BJ (cell line): ENCODE measurements around the gene DAB2IP. TPM values are rescaled to one million over a fixed set of nuclear protein-coding genes. Genes with fewer than 3 reads are reported as not detected.

Experiments used
- CTCF ChIA-PET: fragments of 350-600 bp; formaldehyde crosslinking; extraction: SDS; loops from one replicate; lab custom pipeline; 2021; ENCODE audit warnings: antibody characterized with exemption, inconsistent platforms; lab: Yijun Ruan, JAX
- POLR2A ChIA-PET: fragments of 300-600 bp; sonication (Branson Sonifier 250); formaldehyde crosslinking; extraction: SDS; loops from one replicate; lab custom pipeline; 2021; ENCODE audit warnings: antibody characterized with exemption; lab: Charles Lee
- DNase-seq: peaks from one replicate; pipeline ENCODE4 v3.0.0-alpha.2; 2011; ENCODE audit warnings: low read depth
- H3K27me3 ChIP-seq: 2 replicates; pipeline ENCODE4 v1.6.0; 2011; ENCODE audit warnings: low read length; ENCODE audit not compliant: control insufficient read depth, insufficient read depth
- H3K36me3 ChIP-seq: 2 replicates; pipeline ENCODE4 v1.5.1; 2011; ENCODE audit warnings: low read length; ENCODE audit not compliant: control insufficient read depth, insufficient read depth
- H3K4me3 ChIP-seq: 2 replicates; pipeline ENCODE4 v1.5.1; 2011; ENCODE audit warnings: low read depth, mild to moderate bottlenecking, control low read depth, low read length
- polyA plus RNA-seq: library from polyadenylated mRNA; depleted of rRNA; stranded (reverse); fragments of >200 nt; gene quantifications from 2 replicates; pipeline ENCODE4 v1.2.3, GENCODE V29; 2011
- TF ChIP-seq, protein P1 (sequence below): IDR thresholded peaks from 2 replicates; pipeline ENCODE4 v1.5.1; 2011; ENCODE audit warnings: low read depth, mild to moderate bottlenecking, control low read depth, inconsistent platforms, low read length, moderate library complexity; ENCODE audit not compliant: insufficient read depth

DAB2IP gene
- polyA plus RNA-seq, 1 experiment = 38.1 TPM

DNA sequence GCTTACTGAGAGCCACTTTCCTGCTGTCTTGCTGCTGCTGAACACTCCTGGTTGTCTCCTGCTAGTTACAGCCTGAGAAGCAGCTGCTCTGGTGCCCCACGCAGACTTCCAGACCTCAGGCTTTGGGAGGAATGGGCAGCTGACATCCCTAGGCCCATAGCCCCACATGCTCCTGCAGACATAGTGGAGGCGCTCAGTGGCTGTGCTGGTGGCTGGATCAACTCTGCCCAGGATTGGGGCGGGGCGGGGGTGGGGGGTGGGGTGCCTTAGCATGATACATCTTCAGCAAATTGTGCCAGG lies 93.9 kb downstream of the DAB2IP start:
- no peak overlapping the region for H3K4me3 ChIP-seq
- ChIA-PET CTCF (interaction anchor here (0.8 to 1.1 kb wide), 3 partner anchors 25 to 151 kb away, joined by 3 read pairs; no protein-coding TSS in a partner anchor), POLR2A (no interaction called here)
- DNase-seq = no peak
- no peaks in the 10 kb centered on the region for H3K27me3 ChIP-seq
- TF ChIP-seq, protein P1, sequence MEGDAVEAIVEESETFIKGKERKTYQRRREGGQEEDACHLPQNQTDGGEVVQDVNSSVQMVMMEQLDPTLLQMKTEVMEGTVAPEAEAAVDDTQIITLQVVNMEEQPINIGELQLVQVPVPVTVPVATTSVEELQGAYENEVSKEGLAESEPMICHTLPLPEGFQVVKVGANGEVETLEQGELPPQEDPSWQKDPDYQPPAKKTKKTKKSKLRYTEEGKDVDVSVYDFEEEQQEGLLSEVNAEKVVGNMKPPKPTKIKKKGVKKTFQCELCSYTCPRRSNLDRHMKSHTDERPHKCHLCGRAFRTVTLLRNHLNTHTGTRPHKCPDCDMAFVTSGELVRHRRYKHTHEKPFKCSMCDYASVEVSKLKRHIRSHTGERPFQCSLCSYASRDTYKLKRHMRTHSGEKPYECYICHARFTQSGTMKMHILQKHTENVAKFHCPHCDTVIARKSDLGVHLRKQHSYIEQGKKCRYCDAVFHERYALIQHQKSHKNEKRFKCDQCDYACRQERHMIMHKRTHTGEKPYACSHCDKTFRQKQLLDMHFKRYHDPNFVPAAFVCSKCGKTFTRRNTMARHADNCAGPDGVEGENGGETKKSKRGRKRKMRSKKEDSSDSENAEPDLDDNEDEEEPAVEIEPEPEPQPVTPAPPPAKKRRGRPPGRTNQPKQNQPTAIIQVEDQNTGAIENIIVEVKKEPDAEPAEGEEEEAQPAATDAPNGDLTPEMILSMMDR = no peak
- H3K36me3 ChIP-seq = peaks cover 3% of the 10 kb centered on the region; the same call in 1 of the 2 replicates

- no peaks in the 10 kb centered on the region for H3K27me3 ChIP-seq
- ChIA-PET CTCF (interaction anchor here (0.6 to 1.6 kb wide), 2 partner anchors 157 to 243 kb away, joined by 3 to 4 read pairs; no protein-coding TSS in a partner anchor), POLR2A (interaction anchor here (0.6 kb wide), 1 partner anchor 21 kb away, joined by 5 read pairs; no protein-coding TSS in a partner anchor)
- H3K4me3 ChIP-seq = no peak overlapping the region
- no peak for DNase-seq
- TF ChIP-seq, protein P1 = no peak
- peaks cover 3% of the 10 kb centered on the region; the same call in 1 of the 2 replicates for H3K36me3 ChIP-seq
These were observed 95.0 kb downstream of the DAB2IP start for GRCh38 chr9:121746411-121746810.

DNA sequence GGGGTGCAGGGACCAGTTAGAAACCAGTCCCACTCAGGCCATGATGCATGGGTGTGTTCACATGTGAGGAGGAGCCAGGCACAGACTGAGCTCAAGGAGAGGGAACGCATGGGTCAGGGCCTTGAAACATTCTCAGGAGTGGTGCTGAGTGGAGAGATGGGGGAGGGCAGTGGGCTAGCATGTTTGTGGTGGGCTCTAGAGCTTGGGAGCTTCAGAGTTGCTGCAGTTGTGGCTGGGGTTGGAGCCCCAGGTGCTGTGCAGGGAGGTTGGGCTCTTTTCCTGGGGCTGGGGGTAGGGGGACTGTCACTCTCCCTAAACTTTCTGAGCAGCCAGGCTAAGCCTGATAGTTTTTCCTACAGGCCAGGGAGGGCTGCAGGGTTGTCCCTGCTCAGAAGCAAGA lies 95.4 kb downstream of the DAB2IP start:
- DNase-seq = no peak
- POLR2A ChIA-PET = interaction anchor here (0.6 kb wide), 1 partner anchor 22 kb away, joined by 5 read pairs; no protein-coding TSS in a partner anchor
- CTCF ChIA-PET = interaction anchor here (0.6 to 1.6 kb wide), 2 partner anchors 157 to 243 kb away, joined by 3 to 4 read pairs; no protein-coding TSS in a partner anchor
- Histone ChIP-seq H3K36me3 (peaks cover 3% of the 10 kb centered on the region; the same call in 1 of the 2 replicates), H3K27me3 (no peaks in the 10 kb centered on the region), H3K4me3 (no peak overlapping the region)
- TF ChIP-seq, protein P1 = no peak

- H3K36me3 ChIP-seq = peaks cover 3% of the 10 kb centered on the region
- TF ChIP-seq, protein P1 = no peak
- ChIA-PET CTCF (interaction anchor here (0.8 to 1.1 kb wide), 2 partner anchors 13 to 135 kb away, joined by 3 read pairs; no protein-coding TSS in a partner anchor), POLR2A (no interaction called here)
- no peak for DNase-seq
- H3K4me3 ChIP-seq = no peak overlapping the region
- no peaks in the 10 kb centered on the region for H3K27me3 ChIP-seq
These were observed 96.6 kb downstream of the DAB2IP start for GRCh38 chr9:121748074-121748473.

DNA sequence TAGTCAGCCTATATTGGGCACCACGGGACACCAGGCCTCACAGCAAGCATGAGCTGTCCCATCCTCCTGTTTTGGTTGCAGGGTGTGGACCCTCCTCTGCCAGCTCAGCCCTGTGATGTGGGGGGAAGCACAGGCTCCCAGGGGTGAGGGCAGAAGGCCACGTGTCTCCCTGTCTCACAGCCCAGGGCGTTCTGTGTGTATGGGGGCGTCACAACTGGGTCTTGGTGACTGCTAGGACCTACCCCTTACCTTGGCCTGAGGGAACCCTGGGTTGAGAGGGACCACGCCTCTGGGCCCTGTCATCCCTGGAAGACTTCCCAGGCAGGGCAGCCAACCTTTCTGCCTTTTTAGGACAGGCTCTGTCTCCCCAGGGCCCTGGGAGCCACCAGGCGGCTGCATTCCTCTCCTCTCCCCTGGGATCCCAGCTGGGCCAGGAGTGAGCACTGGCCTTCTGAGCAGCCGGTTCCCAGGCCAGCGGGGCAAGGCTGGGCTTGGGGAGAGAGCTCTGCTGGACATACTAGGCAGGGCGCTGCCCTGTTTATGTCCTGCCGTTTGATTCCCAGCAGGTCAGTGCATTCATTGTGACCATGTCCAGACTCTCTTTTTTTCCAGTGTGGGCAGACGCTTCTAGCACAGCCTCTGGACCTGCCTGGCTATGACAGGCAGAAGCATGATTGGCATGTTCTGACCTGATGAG lies 97.4 kb downstream of the DAB2IP start:
- CTCF ChIA-PET = interaction anchor here (0.8 to 1.1 kb wide), 2 partner anchors 14 to 134 kb away, joined by 3 read pairs; no protein-coding TSS in a partner anchor
- TF ChIP-seq, protein P1 = no peak
- no peaks in the 10 kb centered on the region for H3K27me3 ChIP-seq
- POLR2A ChIA-PET = no interaction called here
- DNase-seq = no peak
- H3K36me3 ChIP-seq = peaks cover 3% of the 10 kb centered on the region
- no peak overlapping the region for H3K4me3 ChIP-seq
